CD8-positive, alpha-beta memory T cell (primary cell): ENCODE results near the gene TSKU. TPM values are rescaled to one million over a fixed set of nuclear protein-coding genes. Genes with fewer than 3 reads are reported as not detected.
"Not testable (repeated sequence)": the region's sequence is repeated elsewhere in the genome, so short reads cannot be mapped to it uniquely, and the experiment has no call there.

ENCODE experiments used
- CTCF ChIA-PET: fragments of 350-600 bp; sonication (Branson Sonifier 250); formaldehyde crosslinking; loops from one replicate; lab custom pipeline; 2021; ENCODE audit warnings: antibody characterized with exemption; lab: Charles Lee
- POLR2A ChIA-PET: fragments of 350-600 bp; sonication (Branson Sonifier 250); formaldehyde crosslinking; loops from one replicate; lab custom pipeline; 2021; ENCODE audit warnings: antibody characterized with exemption; lab: Charles Lee
- DNase-seq, 5 donors: peaks; one replicate each; pipeline versions ENCODE4 v3.0.0 to v3.0.0-alpha.2; 2020 to 2022; ENCODE audit warnings: mixed read lengths in 1 of 5
- H3K27ac ChIP-seq: one replicate; pipeline ENCODE4 v1.7.0; 2013; ENCODE audit warnings: low read depth, mild to moderate bottlenecking, low read length, moderate library complexity
- H3K27me3 ChIP-seq: 2 replicates; pipeline ENCODE4 v1.7.0; 2013; ENCODE audit warnings: low read length, mild to moderate bottlenecking; ENCODE audit not compliant: insufficient read depth, poor library complexity, severe bottlenecking
- H3K36me3 ChIP-seq: 2 replicates; pipeline ENCODE4 v1.7.0; 2013; ENCODE audit warnings: mild to moderate bottlenecking, low read length, moderate library complexity; ENCODE audit not compliant: insufficient read depth
- H3K4me1 ChIP-seq: 2 replicates; pipeline ENCODE4 v1.7.0; 2013; ENCODE audit warnings: mild to moderate bottlenecking, low read length, moderate library complexity; ENCODE audit not compliant: insufficient read depth
- H3K4me3 ChIP-seq: 2 replicates; pipeline ENCODE4 v1.7.0; 2013; ENCODE audit warnings: mild to moderate bottlenecking, low read length
- H3K9me3 ChIP-seq: 2 replicates; pipeline ENCODE4 v1.7.0; 2013; ENCODE audit warnings: mild to moderate bottlenecking, low read length
- H3K27ac Mint-ChIP-seq, 8 donors: one replicate each; pipeline ENCODE4 v1.8.0; 2020 to 2021; ENCODE audit warnings: mixed read lengths in 8 of 8, mild to moderate bottlenecking in 6 of 8, inconsistent platforms in 3 of 8, moderate library complexity in 3 of 8
- H3K27me3 Mint-ChIP-seq, 2 donors: one replicate each; pipeline ENCODE4 v1.8.0; 2020 to 2021; ENCODE audit warnings: mixed read lengths in 2 of 2, mild to moderate bottlenecking in 1 of 2, moderate library complexity in 1 of 2
- H3K36me3 Mint-ChIP-seq, 3 donors: one replicate each; pipeline ENCODE4 v1.8.0; 2020 to 2021; ENCODE audit warnings: mixed read lengths in 3 of 3, inconsistent platforms in 1 of 3, mild to moderate bottlenecking in 1 of 3
- H3K4me1 Mint-ChIP-seq, 3 donors: one replicate each; pipeline ENCODE4 v1.8.0; 2020 to 2021; ENCODE audit warnings: mixed read lengths in 3 of 3, inconsistent platforms in 1 of 3, mild to moderate bottlenecking in 1 of 3
- H3K4me3 Mint-ChIP-seq, 7 donors: one replicate each; pipeline ENCODE4 v1.8.0; 2020 to 2021; ENCODE audit warnings: mixed read lengths in 7 of 7, mild to moderate bottlenecking in 6 of 7, moderate library complexity in 4 of 7, inconsistent platforms in 2 of 7
- H3K9me3 Mint-ChIP-seq, 5 donors: one replicate each; pipeline ENCODE4 v1.8.0; 2020 to 2022; ENCODE audit warnings: mixed read lengths in 5 of 5, mild to moderate bottlenecking in 3 of 5, moderate library complexity in 2 of 5, inconsistent platforms in 1 of 5
- polyA plus RNA-seq: library from polyadenylated mRNA; unstranded; fragments of 300-500 nt; fragmentation: Illumina TruSeq; gene quantifications from one replicate; pipeline ENCODE4 v1.2.3, GENCODE V29; 2021
- total RNA-seq, 2 experiments: library from RNA; stranded (reverse); gene quantifications; one replicate each; pipeline ENCODE4 v1.2.3, GENCODE V29; 2021

Gene TSKU
- total and polyA plus RNA-seq, 3 experiments from 2014 or later = 0.11 to 0.13 TPM; not detected in 1

- peak in 1 of 5 donors; percentile 36 for DNase-seq
- H3K27ac ChIP-seq = no peak overlapping the region
- H3K9me3 ChIP-seq = no peaks in the 10 kb centered on the region
- H3K4me3 Mint-ChIP-seq = no peak overlapping the region
- H3K4me3 ChIP-seq = no peak overlapping the region
- no peak overlapping the region for H3K27ac Mint-ChIP-seq
- ChIA-PET CTCF (no interaction called here), POLR2A (no interaction called here)
- no peaks in the 10 kb centered on the region for H3K4me1 Mint-ChIP-seq
- H3K27me3 Mint-ChIP-seq = peaks cover 10 to 16% of the 10 kb centered on the region in 2 donors
- H3K4me1 ChIP-seq = no peaks in the 10 kb centered on the region
- H3K36me3 Mint-ChIP-seq = peaks cover 0 to 3% (median 2%) of the 10 kb centered on the region in 3 donors
- no peaks in the 10 kb centered on the region for H3K9me3 Mint-ChIP-seq
- no peaks in the 10 kb centered on the region for H3K36me3 ChIP-seq
- no peaks in the 10 kb centered on the region for H3K27me3 ChIP-seq
Measured at GRCh38 chr11:76790251-76790650, 7.1 kb downstream of the TSKU start.

- H3K27me3 ChIP-seq, POLR2A ChIA-PET, H3K9me3 ChIP-seq, H3K27ac ChIP-seq, H3K4me3 ChIP-seq, H3K36me3 ChIP-seq, H3K36me3 Mint-ChIP-seq, H3K4me3 Mint-ChIP-seq, H3K27me3 Mint-ChIP-seq, CTCF ChIA-PET, H3K4me1 Mint-ChIP-seq, H3K4me1 ChIP-seq, H3K27ac Mint-ChIP-seq, H3K9me3 Mint-ChIP-seq, DNase-seq: not testable (repeated sequence)
Measured at GRCh38 chr11:76791002-76791770, 8.0 kb downstream of the TSKU start.

DNA sequence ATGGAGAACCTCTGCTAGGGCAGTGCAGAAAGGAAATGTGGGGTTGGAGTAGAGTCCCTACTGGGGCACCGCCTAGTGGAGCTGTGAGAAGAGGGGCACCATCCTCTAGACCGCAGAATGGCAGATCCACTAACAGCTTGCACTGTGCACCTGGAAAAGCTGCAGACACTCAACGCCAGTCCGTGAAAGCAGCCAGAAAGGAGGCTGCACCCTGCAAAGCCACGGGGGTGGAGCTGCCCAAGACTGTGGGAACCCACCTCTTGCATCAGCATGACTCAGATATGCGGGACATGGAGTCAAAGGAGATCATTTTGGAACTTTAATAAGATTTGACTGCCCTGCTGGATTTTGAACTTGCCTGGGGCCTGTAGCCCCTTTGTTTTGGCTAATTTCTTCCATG, 8.7 kb downstream of the TSKU start:
- Mint-ChIP-seq H3K27ac (no peak overlapping the region), H3K4me1 (no peaks in the 10 kb centered on the region), H3K4me3 (no peak overlapping the region), H3K36me3 (no peaks in the 10 kb centered on the region), H3K27me3 (peaks cover 7 to 8% of the 10 kb centered on the region in 2 donors), H3K9me3 (no peaks in the 10 kb centered on the region)
- no peak overlapping the region for H3K27ac ChIP-seq
- ChIA-PET POLR2A (no interaction called here), CTCF (no interaction called here)
- no peaks in the 10 kb centered on the region for H3K4me1 ChIP-seq
- H3K36me3 ChIP-seq = no peaks in the 10 kb centered on the region
- no peaks in the 10 kb centered on the region for H3K27me3 ChIP-seq
- H3K4me3 ChIP-seq = no peak overlapping the region
- H3K9me3 ChIP-seq = no peaks in the 10 kb centered on the region
- DNase-seq = no peak

DNA sequence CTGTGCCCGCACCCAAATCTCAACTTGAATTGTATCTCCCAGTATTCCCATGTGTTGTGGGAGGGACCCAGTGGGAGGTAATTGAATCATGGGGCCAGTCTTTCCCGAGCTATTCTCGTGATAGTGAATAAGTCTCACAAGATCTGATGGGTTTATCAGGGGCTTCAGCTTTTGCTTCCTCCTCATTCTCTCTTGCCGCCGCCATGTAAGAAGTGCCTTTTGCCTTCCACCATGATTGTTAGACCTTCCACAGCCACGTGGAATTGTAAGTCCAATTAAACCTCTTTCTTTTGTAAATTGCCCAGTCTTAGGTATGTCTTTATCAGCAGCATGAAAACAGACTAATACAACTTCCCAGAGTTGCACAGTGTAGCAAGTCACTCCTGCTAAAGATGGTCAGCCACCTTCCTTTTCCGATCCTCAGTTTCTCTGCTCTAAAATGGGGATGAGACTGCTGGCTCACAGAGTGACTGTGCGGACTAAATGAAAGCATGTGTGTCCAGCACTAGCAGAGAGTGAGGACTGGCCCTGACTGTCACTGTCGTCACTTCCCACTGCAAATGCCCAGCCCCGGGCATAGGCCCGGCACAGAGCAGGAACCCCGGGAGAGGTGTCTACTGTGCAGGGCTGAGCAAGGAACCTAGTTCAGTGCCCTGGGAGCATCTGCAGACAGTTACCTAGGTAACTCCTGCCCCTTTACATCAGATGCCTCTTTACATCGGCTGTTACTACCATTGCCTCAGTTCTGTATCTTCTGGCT, 9.5 kb downstream of the TSKU start:
- Mint-ChIP-seq H3K36me3 (no peaks in the 10 kb centered on the region), H3K9me3 (no peaks in the 10 kb centered on the region), H3K27me3 (peaks cover 4 to 7% of the 10 kb centered on the region in 2 donors), H3K4me1 (no peaks in the 10 kb centered on the region), H3K27ac (no peak overlapping the region), H3K4me3 (no peak overlapping the region)
- H3K4me3 ChIP-seq = no peak overlapping the region
- CTCF ChIA-PET = no interaction called here
- H3K27ac ChIP-seq = no peak overlapping the region
- POLR2A ChIA-PET = no interaction called here
- H3K27me3 ChIP-seq = no peaks in the 10 kb centered on the region
- H3K36me3 ChIP-seq = no peaks in the 10 kb centered on the region
- H3K9me3 ChIP-seq = no peaks in the 10 kb centered on the region
- H3K4me1 ChIP-seq = no peaks in the 10 kb centered on the region
- DNase-seq = no peak

DNA sequence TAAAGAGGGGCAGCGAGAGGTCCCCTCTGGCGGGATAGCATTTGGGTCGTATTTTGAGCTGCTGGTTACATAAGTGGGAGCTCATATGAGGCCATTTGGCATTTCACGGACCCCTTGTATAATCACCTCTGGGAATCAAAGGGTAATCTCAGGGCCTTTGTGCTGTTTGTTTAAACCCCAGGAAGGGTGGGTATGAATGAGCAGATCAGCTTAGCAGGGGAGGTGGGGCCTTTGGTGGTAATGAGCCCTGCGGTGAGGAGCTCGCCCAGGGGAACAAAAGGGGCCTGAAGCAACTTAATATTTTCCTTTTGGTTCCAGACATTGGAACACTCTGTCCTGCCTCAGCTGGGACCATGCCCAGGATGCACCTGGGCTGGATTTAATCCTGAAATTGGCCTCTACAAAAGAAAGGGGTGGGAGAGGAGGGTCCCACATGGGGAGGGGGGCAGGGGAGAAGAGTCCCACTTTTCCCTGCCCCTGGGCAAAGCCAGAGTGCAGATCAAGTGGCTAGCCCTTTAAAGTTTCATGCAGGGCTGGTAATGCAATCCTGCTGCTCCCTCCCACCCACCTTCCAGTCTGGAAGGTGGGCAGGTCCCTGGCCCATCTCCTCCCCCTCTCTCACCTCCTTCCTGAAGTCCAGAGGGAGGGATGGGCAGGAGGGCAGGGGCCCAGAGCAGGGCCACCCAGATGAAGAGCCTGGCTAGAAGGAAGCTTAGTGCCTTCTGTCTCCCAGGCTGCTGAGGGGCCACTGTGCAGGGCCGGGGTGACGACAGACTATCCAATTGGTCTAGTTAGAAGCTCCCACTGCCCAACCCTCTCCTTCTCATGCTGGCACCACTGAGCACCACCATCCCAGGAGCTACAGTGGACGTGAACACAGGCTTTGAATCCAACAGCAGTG, 10.5 kb downstream of the TSKU start:
- no peaks in the 10 kb centered on the region for H3K36me3 ChIP-seq
- H3K27ac ChIP-seq = no peak overlapping the region
- H3K27me3 ChIP-seq = no peaks in the 10 kb centered on the region
- peaks cover 0 to 5% (median 5%) of the 10 kb centered on the region in 3 donors for H3K4me1 Mint-ChIP-seq
- no peak overlapping the region for H3K4me3 ChIP-seq
- no peaks in the 10 kb centered on the region for H3K36me3 Mint-ChIP-seq
- DNase-seq = no peak
- H3K4me1 ChIP-seq = no peaks in the 10 kb centered on the region
- CTCF ChIA-PET = no interaction called here
- no peaks in the 10 kb centered on the region for H3K9me3 ChIP-seq
- no peak overlapping the region for H3K27ac Mint-ChIP-seq
- POLR2A ChIA-PET = no interaction called here
- no peaks in the 10 kb centered on the region for H3K9me3 Mint-ChIP-seq
- H3K4me3 Mint-ChIP-seq = no peak overlapping the region
- H3K27me3 Mint-ChIP-seq = peaks cover 3 to 4% of the 10 kb centered on the region in 2 donors

DNA sequence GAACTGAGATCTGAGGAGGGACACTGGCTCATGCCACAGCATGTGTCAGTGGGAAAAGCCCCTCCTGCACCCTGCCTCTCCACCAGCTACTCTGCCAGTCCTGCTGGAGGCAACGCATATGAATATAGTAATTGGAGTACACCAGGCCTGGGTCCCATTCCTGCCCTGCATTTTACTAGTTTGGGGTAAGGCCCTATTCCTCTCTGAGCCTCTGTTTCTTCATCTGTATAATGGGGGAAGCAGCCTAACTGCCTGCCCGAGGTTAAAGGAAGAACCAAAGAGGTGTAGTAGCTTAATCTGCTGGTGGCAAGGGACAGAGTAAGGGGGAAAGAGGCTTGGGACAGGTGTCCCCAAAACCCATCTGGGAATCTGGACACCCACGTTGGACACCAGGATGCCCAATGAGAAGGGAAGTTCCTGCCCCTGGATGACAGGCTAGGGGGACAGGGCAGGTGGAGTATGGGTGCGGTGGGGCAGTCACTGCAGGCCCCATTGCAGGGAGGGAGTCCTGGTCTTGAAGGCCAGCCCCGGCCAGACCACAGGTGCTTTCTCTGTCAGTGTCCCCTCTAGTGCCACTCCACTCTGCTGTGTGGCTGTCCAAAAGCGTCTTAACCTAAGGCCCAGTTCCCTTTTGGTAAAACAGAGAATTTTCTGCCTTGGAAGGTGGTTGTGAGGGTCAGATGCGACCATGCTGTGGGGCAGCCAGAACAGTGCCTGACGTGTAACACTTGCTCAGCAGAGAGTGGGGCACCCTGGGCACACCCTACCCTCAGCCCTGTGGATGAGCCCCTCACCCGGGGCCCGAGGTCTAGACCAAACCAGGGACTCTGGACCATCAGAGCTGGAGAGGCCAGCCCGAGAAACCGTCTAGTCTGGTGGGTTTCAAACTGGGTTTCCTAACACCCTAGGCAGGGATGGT, 11.5 kb downstream of the TSKU start:
- H3K4me1 ChIP-seq = peaks cover 4% of the 10 kb centered on the region
- H3K27ac ChIP-seq = no peak overlapping the region
- ChIA-PET CTCF (no interaction called here), POLR2A (no interaction called here)
- Mint-ChIP-seq H3K36me3 (no peaks in the 10 kb centered on the region), H3K9me3 (no peaks in the 10 kb centered on the region), H3K27me3 (peaks cover 3 to 4% of the 10 kb centered on the region in 2 donors), H3K4me3 (no peak overlapping the region), H3K27ac (peak overlapping the region in 1 of 8 donors; percentile 92), H3K4me1 (peaks cover 0 to 14% (median 5%) of the 10 kb centered on the region in 3 donors)
- H3K4me3 ChIP-seq = no peak overlapping the region
- no peak for DNase-seq
- no peaks in the 10 kb centered on the region for H3K27me3 ChIP-seq
- no peaks in the 10 kb centered on the region for H3K9me3 ChIP-seq
- H3K36me3 ChIP-seq = no peaks in the 10 kb centered on the region

- no peaks in the 10 kb centered on the region for H3K9me3 Mint-ChIP-seq
- H3K4me3 ChIP-seq = no peak overlapping the region
- peaks cover 7% of the 10 kb centered on the region for H3K4me1 ChIP-seq
- H3K27me3 Mint-ChIP-seq = peaks cover 3 to 4% of the 10 kb centered on the region in 2 donors
- CTCF ChIA-PET = interaction anchor here (1.4 kb wide), 1 partner anchor 74 kb away, joined by 3 read pairs; no protein-coding TSS in a partner anchor
- H3K27me3 ChIP-seq = no peaks in the 10 kb centered on the region
- peak overlapping the region in 1 of 8 donors; percentile 7 for H3K27ac Mint-ChIP-seq
- H3K9me3 ChIP-seq = no peaks in the 10 kb centered on the region
- no peak overlapping the region for H3K27ac ChIP-seq
- H3K4me1 Mint-ChIP-seq = peaks cover 0 to 15% (median 5%) of the 10 kb centered on the region in 3 donors
- no peaks in the 10 kb centered on the region for H3K36me3 ChIP-seq
- no peaks in the 10 kb centered on the region for H3K36me3 Mint-ChIP-seq
- POLR2A ChIA-PET = no interaction called here
- DNase-seq = no peak
- H3K4me3 Mint-ChIP-seq = no peak overlapping the region
Measured at GRCh38 chr11:76795290-76795935, 12.3 kb downstream of the TSKU start.
